H1 (cell line): Measurements from ENCODE around the gene HIVEP3. TPM values are rescaled to one million over a fixed set of nuclear protein-coding genes. Genes with fewer than 3 reads are reported as not detected.

Source experiments
- CTCF ChIA-PET: fragments of 300-600 bp; sonication (Branson Sonifier 250); formaldehyde crosslinking; loops from one replicate; lab custom pipeline; 2021; ENCODE audit not compliant: partially characterized antibody; lab: Charles Lee
- POLR2A ChIA-PET: fragments of 300-600 bp; sonication (Branson Sonifier 250); formaldehyde crosslinking; loops from one replicate; lab custom pipeline; 2021; ENCODE audit warnings: inconsistent platforms; ENCODE audit not compliant: partially characterized antibody; lab: Charles Lee
- DNase-seq, 2 experiments: peaks; one replicate each; pipeline versions ENCODE4 v3.0.0 to v3.0.0-alpha.2; 2010 to 2022; ENCODE audit warnings: low spot score in 2 of 2, low read depth in 1 of 2, mixed read lengths in 1 of 2
- FAIRE-seq: peaks from 2 replicates; lab custom pipeline; 2011; peaks lifted over from hg19 to GRCh38; lab: Jason Lieb, UNC
- H2AFZ ChIP-seq: 2 replicates; pipeline ENCODE4 v1.8.1; 2012; ENCODE audit warnings: low read length, inconsistent platforms
- H2AK5ac ChIP-seq: 2 replicates; pipeline ENCODE4 v1.6.1; 2013; ENCODE audit warnings: low read depth, low read length
- H2BK120ac ChIP-seq: replicated peaks from 2 replicates; pipeline ENCODE3; 2013; ENCODE audit warnings: low read depth, low read length, inconsistent platforms
- H2BK12ac ChIP-seq: 2 replicates; pipeline ENCODE4 v1.6.1; 2013; ENCODE audit warnings: low read depth, low read length
- H2BK15ac ChIP-seq: 2 replicates; pipeline ENCODE4 v1.6.1; 2013; ENCODE audit warnings: low read length
- H2BK20ac ChIP-seq: 2 replicates; pipeline ENCODE4 v1.6.1; 2013; ENCODE audit warnings: low read length
- H2BK5ac ChIP-seq: 2 replicates; pipeline ENCODE4 v1.6.1; 2013; ENCODE audit warnings: low read depth, low read length
- H3K14ac ChIP-seq: 2 replicates; pipeline ENCODE4 v1.6.1; 2013; ENCODE audit warnings: inconsistent platforms; ENCODE audit not compliant: insufficient read length
- H3K18ac ChIP-seq: 2 replicates; pipeline ENCODE4 v1.6.1; 2013; ENCODE audit warnings: low read length; ENCODE audit errors: extremely low read depth
- H3K23ac ChIP-seq: 2 replicates; pipeline ENCODE4 v1.6.1; 2013; ENCODE audit warnings: inconsistent platforms; ENCODE audit not compliant: insufficient read length
- H3K23me2 ChIP-seq: 2 replicates; pipeline ENCODE4 v1.6.1; 2013; ENCODE audit warnings: low read depth, low read length
- H3K27ac ChIP-seq: 2 replicates; pipeline ENCODE4 v1.6.1; 2011; ENCODE audit warnings: low read depth, low read length, inconsistent platforms
- H3K27me3 ChIP-seq, 4 experiments: replicated peaks in 1 of 4; 1 replicate in 1 of 4; 2 replicates in 3 of 4; pipeline versions ENCODE4 v1.6.1 to v1.8.1; 2011 to 2013; ENCODE audit warnings: low read length in 3 of 4, mild to moderate bottlenecking in 3 of 4, inconsistent platforms in 2 of 4, mixed read lengths in 2 of 4, moderate library complexity in 1 of 4; ENCODE audit not compliant: control insufficient read depth in 3 of 4, insufficient read depth in 3 of 4; ENCODE audit errors: extremely low read depth in 1 of 4
- H3K36me3 ChIP-seq, 4 experiments: 2 replicates each; pipeline versions ENCODE4 v1.6.1 to v1.8.1; 2011 to 2013; ENCODE audit warnings: mild to moderate bottlenecking in 4 of 4, low read length in 3 of 4, moderate library complexity in 2 of 4, control low read depth in 1 of 4, inconsistent platforms in 1 of 4; ENCODE audit not compliant: insufficient read depth in 4 of 4, control insufficient read depth in 2 of 4
- H3K4ac ChIP-seq: replicated peaks from 2 replicates; pipeline ENCODE3; 2013; ENCODE audit warnings: low read length, low read depth, mixed read lengths, inconsistent platforms; ENCODE audit not compliant: insufficient read length
- H3K4me1 ChIP-seq, 4 experiments: replicated peaks in 1 of 4; 1 replicate in 1 of 4; 2 replicates in 3 of 4; pipeline versions ENCODE4 v1.6.1 to v1.8.1; 2011 to 2013; ENCODE audit warnings: low read length in 3 of 4, inconsistent platforms in 2 of 4, mixed read lengths in 1 of 4; ENCODE audit not compliant: insufficient read depth in 4 of 4, control insufficient read depth in 3 of 4
- H3K4me2 ChIP-seq, 2 experiments: 2 replicates each; pipeline versions ENCODE4 v1.6.1 to v1.8.1; 2011 to 2013; ENCODE audit warnings: low read depth in 2 of 2, low read length in 2 of 2, control low read depth in 1 of 2, inconsistent platforms in 1 of 2, mild to moderate bottlenecking in 1 of 2; ENCODE audit not compliant: insufficient read depth in 1 of 2
- H3K4me3 ChIP-seq, 4 experiments: fragments of 200-600, 300-600 bp in 1 of 4; sonication (generic), shearing (Covaris generic), sonication (Bioruptor Twin) in 1 of 4; 2 replicates each; pipeline versions ENCODE4 v1.5.1 to v1.8.1; 2011 to 2016; ENCODE audit warnings: low read length in 4 of 4, low read depth in 3 of 4, control low read depth in 2 of 4, inconsistent platforms in 2 of 4, mild to moderate bottlenecking in 2 of 4, mixed read lengths in 1 of 4, moderate library complexity in 1 of 4; ENCODE audit not compliant: insufficient read depth in 2 of 4; ENCODE audit errors: extremely low read depth in 1 of 4
- H3K56ac ChIP-seq: replicated peaks from 2 replicates; pipeline ENCODE3; 2013; ENCODE audit warnings: low read depth, mild to moderate bottlenecking, mixed read lengths, low read length, inconsistent platforms; ENCODE audit not compliant: insufficient read length
- H3K79me1 ChIP-seq: 2 replicates; pipeline ENCODE4 v1.6.1; 2013; ENCODE audit warnings: low read depth, low read length, control low read depth
- H3K79me2 ChIP-seq, 2 experiments: 2 replicates each; pipeline versions ENCODE4 v1.6.1 to v1.8.1; 2012 to 2013; ENCODE audit warnings: low read length in 2 of 2, mild to moderate bottlenecking in 2 of 2, inconsistent platforms in 1 of 2; ENCODE audit not compliant: insufficient read depth in 2 of 2, control insufficient read depth in 1 of 2
- H3K9ac ChIP-seq, 4 experiments: replicated peaks in 1 of 4; 1 replicate in 1 of 4; 2 replicates in 3 of 4; pipeline versions ENCODE4 v1.6.1 to v1.8.1; 2011 to 2013; ENCODE audit warnings: low read depth in 3 of 4, low read length in 3 of 4, control low read depth in 2 of 4, mild to moderate bottlenecking in 2 of 4, moderate library complexity in 2 of 4, inconsistent platforms in 1 of 4; ENCODE audit errors: extremely low read depth in 1 of 4
- H3K9me3 ChIP-seq, 2 experiments: 2 replicates each; pipeline versions ENCODE4 v1.6.1 to v1.8.1; 2012 to 2013; ENCODE audit warnings: mild to moderate bottlenecking in 2 of 2, moderate library complexity in 2 of 2, control low read depth in 1 of 2, inconsistent platforms in 1 of 2, low read depth in 1 of 2, low read length in 1 of 2, mixed read lengths in 1 of 2; ENCODE audit not compliant: insufficient read depth in 2 of 2
- H4K20me1 ChIP-seq, 2 experiments: replicated peaks in 1 of 2; 2 replicates each; pipeline versions ENCODE3 to v1.8.1; 2011 to 2013; ENCODE audit warnings: inconsistent platforms in 2 of 2, low read length in 2 of 2, mild to moderate bottlenecking in 1 of 2; ENCODE audit not compliant: insufficient read depth in 2 of 2, control insufficient read depth in 1 of 2
- H4K5ac ChIP-seq: 2 replicates; pipeline ENCODE4 v1.6.1; 2013; ENCODE audit warnings: low read length, low read depth, mixed read lengths, inconsistent platforms; ENCODE audit not compliant: insufficient read length
- H4K8ac ChIP-seq: 2 replicates; pipeline ENCODE4 v1.8.0; 2013; ENCODE audit warnings: mild to moderate bottlenecking, moderate library complexity, low read length, inconsistent platforms; ENCODE audit not compliant: insufficient read depth; ENCODE audit errors: extremely low read depth
- H4K91ac ChIP-seq: replicated peaks from 2 replicates; pipeline ENCODE3; 2013; ENCODE audit warnings: low read length, mixed read lengths, inconsistent platforms; ENCODE audit not compliant: insufficient read length
- CREB1 ChIP-seq: IDR thresholded peaks from 2 replicates; pipeline ENCODE4 v1.6.1; 2012; ENCODE audit warnings: inconsistent platforms
- EZH2 ChIP-seq: fragments of 200-600 bp; sonication (generic); IDR thresholded peaks from 2 replicates; pipeline ENCODE4 v1.7.1; 2012; ENCODE audit warnings: low read depth, mild to moderate bottlenecking, moderate library complexity, low read length, inconsistent platforms; ENCODE audit not compliant: severe bottlenecking
- GTF2F1 ChIP-seq: IDR thresholded peaks from 2 replicates; pipeline ENCODE4 v1.6.1; 2012; ENCODE audit warnings: low read depth, low read length, improper control_type of control experiment, borderline replicate concordance
- JUND ChIP-seq: IDR thresholded peaks from 2 replicates; pipeline ENCODE4 v1.6.1; 2011; ENCODE audit warnings: mild to moderate bottlenecking, improper control_type of control experiment, low read length
- MAX ChIP-seq: IDR thresholded peaks from 2 replicates; pipeline ENCODE4 v1.6.1; 2012; ENCODE audit warnings: inconsistent platforms
- NRF1 ChIP-seq: IDR thresholded peaks from 2 replicates; pipeline ENCODE4 v1.6.1; 2011; ENCODE audit warnings: mild to moderate bottlenecking, low read depth, low read length, improper control_type of control experiment
- PHF8 ChIP-seq: fragments of 200-600 bp; sonication (generic); conservative IDR thresholded peaks from 2 replicates; pipeline ENCODE4 v1.7.1; 2012; ENCODE audit warnings: low read depth, mild to moderate bottlenecking, inconsistent platforms, low read length, moderate library complexity
- POLR2AphosphoS5 ChIP-seq: IDR thresholded peaks from 2 replicates; pipeline ENCODE4 v1.6.1; 2011; ENCODE audit warnings: low read depth, low read length
- RNF2 ChIP-seq: fragments of 200-900, 300-1000 bp; sonication (generic); IDR thresholded peaks from 2 replicates; pipeline ENCODE4 v1.7.1; 2016; ENCODE audit warnings: borderline replicate concordance, low read depth, mild to moderate bottlenecking, antibody characterized with exemption, low read length; ENCODE audit not compliant: poor library complexity, severe bottlenecking; ENCODE audit errors: missing control alignments
- SP2 ChIP-seq: IDR thresholded peaks from 2 replicates; pipeline ENCODE4 v1.6.1; 2012; ENCODE audit warnings: mild to moderate bottlenecking, low read length, inconsistent platforms
- TBP ChIP-seq: IDR thresholded peaks from 2 replicates; pipeline ENCODE4 v1.6.1; 2011; ENCODE audit warnings: low read depth, low read length, improper control_type of control experiment
- TEAD4 ChIP-seq: IDR thresholded peaks from 2 replicates; pipeline ENCODE4 v1.6.1; 2012; ENCODE audit warnings: low read depth, low read length, inconsistent platforms, mixed read lengths
- ZNF274 ChIP-seq: IDR thresholded peaks from 2 replicates; pipeline ENCODE4 v1.7.0; 2012; ENCODE audit warnings: low read length, borderline replicate concordance; ENCODE audit errors: extremely low read depth
- WGBS, 2 experiments: shearing (Covaris generic) in 1 of 2; methylation state at CpG; one replicate each; pipeline versions ENCODE4 v1.1.6 to v1.1.7; 2013 to 2015; ENCODE audit warnings: low lambda C conversion rate in 2 of 2, mixed read lengths in 2 of 2, inconsistent platforms in 1 of 2, low coverage in 1 of 2, missing lambda C conversion rate in 1 of 2; ENCODE audit not compliant: insufficient replicate concordance in 2 of 2, insufficient coverage in 1 of 2, insufficient read length in 1 of 2; ENCODE audit errors: extremely low coverage in 1 of 2, missing lambda C conversion rate in 1 of 2; 5-methylcytosine and 5-hydroxymethylcytosine counted together
- polyA plus RNA-seq, 7 experiments: library from polyadenylated mRNA; depleted of rRNA in 3 of 7; stranded (reverse) in 5 of 7; unstranded in 2 of 7; fragments of >200 nt in 5 of 7; fragments of 200-250 nt in 2 of 7; gene quantifications; 1 replicate in 5 of 7; 2 replicates in 1 of 7; 4 replicates in 1 of 7; pipeline versions ENCODE4 v1.2.1 to v1.2.3, GENCODE V29; 2011 to 2013; ENCODE audit warnings: missing spikeins in 2 of 7, mixed read lengths in 2 of 7
- total RNA-seq: library from RNA; stranded (reverse); fragmentation: NEBNext Ultra II Directional; extraction: Animal tissue kit (Norgen Biotek cat#: 25700); gene quantifications from 2 replicates; pipeline ENCODE4 v1.2.1, GENCODE V29; 2021

The HIVEP3 gene
- total and polyA plus RNA-seq, 2 of the 8 experiments (the other 6 are each of a cell fraction or from before 2014, with no cell fraction given), result 0.24 to 0.69 TPM

GRCh38 chr1:41681331-41682098 is 237.2 kb downstream of the HIVEP3 start:
- no peak overlapping the region for H2BK20ac ChIP-seq
- DNase-seq (no peak), FAIRE-seq (no peak)
- no peak overlapping the region for H2BK120ac ChIP-seq
- H2AK5ac ChIP-seq, result no peak overlapping the region
- no peaks in the 10 kb centered on the region for H4K20me1 ChIP-seq
- no peak overlapping the region for H4K8ac ChIP-seq
- H3K4me3 ChIP-seq, result no peak overlapping the region
- WGBS, 2 experiments, result 88% methylated on average over 11 of the region's 11 CpGs; no CpG with 5 or more reads in 1 of the 2 experiments
- ChIA-PET CTCF (interaction anchor here (0.6 to 1.5 kb wide), 5 partner anchors 9 to 143 kb away, joined by 3 to 5 read pairs (median 3); no protein-coding TSS in a partner anchor), POLR2A (no interaction called here)
- H4K5ac ChIP-seq, result no peak overlapping the region
- no peak overlapping the region for H2BK12ac ChIP-seq
- no peaks in the 10 kb centered on the region for H3K36me3 ChIP-seq
- H2BK15ac ChIP-seq, result no peak overlapping the region
- H3K9me3 ChIP-seq, result no peaks in the 10 kb centered on the region
- no peaks in the 10 kb centered on the region for H3K27me3 ChIP-seq
- no peak overlapping the region for H3K18ac ChIP-seq
- no peak overlapping the region for H3K4me2 ChIP-seq
- H3K56ac ChIP-seq, result no peak overlapping the region
- peaks cover 0 to 2% (median 0%) of the 10 kb centered on the region in 4 experiments; a peak in 2 of 7 replicates for H3K4me1 ChIP-seq
- H2AFZ ChIP-seq, result no peak overlapping the region
- H3K23me2 ChIP-seq, result no peaks in the 10 kb centered on the region
- H3K79me1 ChIP-seq, result no peaks in the 10 kb centered on the region
- H3K23ac ChIP-seq, result no peak overlapping the region
- no peak overlapping the region for H3K27ac ChIP-seq
- H3K79me2 ChIP-seq, result no peaks in the 10 kb centered on the region
- H3K14ac ChIP-seq, result no peak overlapping the region
- H4K91ac ChIP-seq, result no peak overlapping the region
- H3K4ac ChIP-seq, result no peak overlapping the region
- no peak overlapping the region for H2BK5ac ChIP-seq
- no peak overlapping the region for H3K9ac ChIP-seq
- TF ChIP-seq POLR2AphosphoS5 (no peak), CREB1 (no peak), JUND (no peak), ZNF274 (no peak), PHF8 (no peak), GTF2F1 (no peak), SP2 (no peak), NRF1 (no peak), MAX (no peak), EZH2 (no peak), RNF2 (no peak), TBP (no peak), TEAD4 (no peak)
